GM12878 (cell line): ENCODE data around the gene CAPS. TPM values are rescaled to one million over a fixed set of nuclear protein-coding genes. Genes with fewer than 3 reads are reported as not detected.

Experiments
- ATAC-seq: fragments of 200-7000 bp; cut with Tn5 transposase; 3 replicates; pipeline ENCODE4 v1.9.1; 2020; ENCODE audit warnings: mild to moderate bottlenecking, moderate library complexity
- BruUV-seq: library from RNA; stranded (reverse); fragments of 400-500 nt; replicated peaks from 2 replicates; lab custom pipeline; 2021; lab: Mats Ljungman, UMichigan
- CTCF ChIA-PET: fragments of 300-600 bp; sonication (Branson Sonifier 250); formaldehyde crosslinking; extraction: SDS; loops from one replicate; lab custom pipeline; 2021; ENCODE audit warnings: inconsistent platforms; lab: Yijun Ruan, JAX
- POLR2A ChIA-PET: fragments of 350-600 bp; formaldehyde crosslinking; extraction: SDS; loops from one replicate; lab custom pipeline; 2021; ENCODE audit warnings: inconsistent platforms; lab: Charles Lee
- RAD21 ChIA-PET: fragments of 300-600 bp; sonication (Branson Sonifier 250); formaldehyde crosslinking; loops from one replicate; lab custom pipeline; 2023; ENCODE audit warnings: antibody characterized with exemption; ENCODE audit not compliant: unreplicated experiment; lab: Charles Lee
- SMC1A ChIA-PET: fragments of 300-600 bp; sonication (Branson Sonifier 250); formaldehyde crosslinking; loops from one replicate; lab custom pipeline; 2023; ENCODE audit not compliant: unreplicated experiment, uncharacterized antibody; lab: Charles Lee
- DNase-seq: peaks from one replicate; pipeline ENCODE4 v3.0.0-alpha.2; 2011; ENCODE audit warnings: low read depth, low spot score
- FAIRE-seq: peaks from 3 replicates; lab custom pipeline; 2011; peaks lifted over from hg19 to GRCh38; lab: Jason Lieb, UNC
- H2AFZ ChIP-seq: 2 replicates; pipeline ENCODE4 v1.6.0; 2011; ENCODE audit warnings: low read depth, low read length, control low read depth; ENCODE audit not compliant: control insufficient read depth
- H3K27ac ChIP-seq: 2 replicates; pipeline ENCODE4 v1.5.1; 2011; ENCODE audit warnings: control low read depth; ENCODE audit not compliant: control insufficient read depth, insufficient read depth
- H3K27me3 ChIP-seq, 2 experiments: replicated peaks in 1 of 2; 2 replicates each; pipeline versions ENCODE4 v1.6.0 to v1.6.1; 2011; ENCODE audit warnings: low read length in 1 of 2; ENCODE audit not compliant: control insufficient read depth in 2 of 2, insufficient read depth in 2 of 2
- H3K36me3 ChIP-seq, 2 experiments: 2 replicates each; pipeline ENCODE4 v1.5.1; 2011; ENCODE audit warnings: low read length in 1 of 2; ENCODE audit not compliant: control insufficient read depth in 2 of 2, insufficient read depth in 2 of 2
- H3K4me1 ChIP-seq: 2 replicates; pipeline ENCODE4 v1.6.1; 2011; ENCODE audit warnings: mild to moderate bottlenecking, low read length, moderate library complexity, mixed read lengths; ENCODE audit not compliant: control insufficient read depth, insufficient read depth
- H3K4me2 ChIP-seq: 2 replicates; pipeline ENCODE4 v1.6.0; 2011; ENCODE audit warnings: control low read depth; ENCODE audit not compliant: control insufficient read depth, insufficient read depth
- H3K4me3 ChIP-seq: fragments of 200-600 bp; sonication (generic); 2 replicates; pipeline ENCODE4 v1.5.1; 2016
- H3K79me2 ChIP-seq: 2 replicates; pipeline ENCODE4 v1.6.0; 2011; ENCODE audit warnings: low read length; ENCODE audit not compliant: control insufficient read depth, insufficient read depth
- H3K9ac ChIP-seq: 2 replicates; pipeline ENCODE4 v1.8.0; 2011; ENCODE audit warnings: low read length, control low read depth, mixed read lengths; ENCODE audit not compliant: control insufficient read depth, insufficient read depth
- H3K9me3 ChIP-seq: replicated peaks from 3 replicates; pipeline ENCODE4 v1.5.1; 2011; ENCODE audit warnings: mild to moderate bottlenecking, low read length; ENCODE audit not compliant: control insufficient read depth, insufficient read depth
- H4K20me1 ChIP-seq: 2 replicates; pipeline ENCODE4 v1.6.0; 2011; ENCODE audit not compliant: control insufficient read depth, insufficient read depth
- BRCA1 ChIP-seq: IDR thresholded peaks from 2 replicates; pipeline ENCODE4 v1.6.1; 2011; ENCODE audit warnings: low read depth, low read length, improper control_type of control experiment
- CEBPB ChIP-seq, 2 experiments: fragments of 150-350 bp in 1 of 2; IDR thresholded peaks; 2 replicates each; pipeline ENCODE4 v1.6.1; 2012 to 2014; ENCODE audit warnings: low read depth in 2 of 2, low read length in 2 of 2, borderline replicate concordance in 1 of 2, inconsistent platforms in 1 of 2
- HDAC6 ChIP-seq: fragments of 200-600 bp; sonication (generic); IDR thresholded peaks from one replicate; pipeline ENCODE4 v1.8.0; 2017; ENCODE audit warnings: antibody characterized with exemption; ENCODE audit not compliant: unreplicated experiment
- HDGF ChIP-seq: fragments of 450-650 bp; IDR thresholded peaks from 2 replicates; pipeline ENCODE4 v1.6.1; 2016; ENCODE audit warnings: antibody characterized with exemption
- NR2C2 ChIP-seq: IDR thresholded peaks from 2 replicates; pipeline ENCODE4 v1.6.1; 2011; ENCODE audit warnings: borderline replicate concordance, low read depth; ENCODE audit not compliant: control insufficient read depth, insufficient read length
- POLR2AphosphoS2 ChIP-seq: IDR thresholded peaks from 2 replicates; pipeline ENCODE4 v1.6.1; 2011; ENCODE audit warnings: low read depth, mild to moderate bottlenecking, low read length, improper control_type of control experiment, moderate library complexity
- TAF1 ChIP-seq: IDR thresholded peaks from 2 replicates; pipeline ENCODE4 v1.6.1; 2011; ENCODE audit warnings: mild to moderate bottlenecking, low read depth, low read length, borderline replicate concordance
- ZBTB40 ChIP-seq: fragments of 450-650 bp; IDR thresholded peaks from 2 replicates; pipeline ENCODE4 v1.6.1; 2016; ENCODE audit warnings: mild to moderate bottlenecking, moderate library complexity, borderline replicate concordance
- WGBS: methylation state at CpG from one replicate; pipeline ENCODE4 v1.1.6; 2016; ENCODE audit warnings: low lambda C conversion rate; ENCODE audit not compliant: insufficient replicate concordance, insufficient coverage; ENCODE audit errors: missing lambda C conversion rate; 5-methylcytosine and 5-hydroxymethylcytosine counted together
- in situ Hi-C: fragments of 300-500 bp; cut with MboI; formaldehyde crosslinking; loops from 9 replicates; pipeline ENCODE4 v1.14.3; 2018; ENCODE audit warnings: mixed read lengths
- intact Hi-C: fragments of 100-400 bp; cut with micrococcal nuclease; formaldehyde crosslinking; loops from one replicate; pipeline ENCODE4 v1.14.2; 2022; ENCODE audit not compliant: unreplicated experiment
- polyA plus RNA-seq, 11 experiments: library from polyadenylated mRNA; depleted of rRNA in 4 of 11; unstranded in 6 of 11; stranded (reverse) in 5 of 11; fragments of >200 nt; fragmentation: Nextera tagmentation in 4 of 11; fragmentation: Illumina TruSeq in 1 of 11; extraction: Ambion mirVana in 4 of 11; extraction: Trizol in 1 of 11; gene quantifications; 1 replicate in 1 of 11; 2 replicates in 10 of 11; pipeline versions ENCODE4 v1.2.1 to v1.2.3, GENCODE V29; 2011 to 2016; ENCODE audit warnings: inconsistent platforms in 2 of 11, missing spikeins in 2 of 11, low read depth in 1 of 11
- total RNA-seq, 4 experiments: library from RNA; depleted of rRNA in 3 of 4; stranded (reverse); fragments of >200 nt in 3 of 4; fragmentation: Illumina TruSeq in 1 of 4; extraction: Trizol in 1 of 4; gene quantifications; 2 replicates each; pipeline versions ENCODE4 v1.2.1 to v1.2.3, GENCODE V29; 2013 to 2021
- TF ChIP-seq, protein P1 (sequence below): IDR thresholded peaks from 2 replicates; pipeline ENCODE4 v1.6.1; 2011; ENCODE audit warnings: low read depth, low read length, improper control_type of control experiment, borderline replicate concordance

The CAPS gene
- total and polyA plus RNA-seq, 10 of the 15 experiments (the other 5 are each of a cell fraction or from before 2014, with no cell fraction given): 0.09 to 6.9 (median 2.9) TPM

- ATAC-seq: no peak
- in situ Hi-C loops (no loop called here), intact Hi-C loops (no loop called here)
- RAD21 ChIA-PET: no interaction called here
- H3K4me2 ChIP-seq: no peak overlapping the region
- POLR2A ChIA-PET: interaction anchor here (0.6 kb wide), 1 partner anchor 252 kb away, joined by 5 read pairs; no protein-coding TSS in a partner anchor
- CTCF ChIA-PET: interaction anchor here (0.6 kb wide), 1 partner anchor 97 kb away, joined by 3 read pairs; no protein-coding TSS in a partner anchor
- H3K36me3 ChIP-seq: no peaks in the 10 kb centered on the region
- no peaks in the 10 kb centered on the region for H4K20me1 ChIP-seq
- no peak overlapping the region for H2AFZ ChIP-seq
- no TSS peak for BruUV-seq
- H3K27ac ChIP-seq: no peak overlapping the region
- no peak for DNase-seq
- no peak overlapping the region for H3K9ac ChIP-seq
- H3K4me3 ChIP-seq: no peak overlapping the region
- H3K9me3 ChIP-seq: no peaks in the 10 kb centered on the region
- SMC1A ChIA-PET: no interaction called here
- WGBS: 63% methylated on average over 12 of the region's 12 CpGs
- no peaks in the 10 kb centered on the region for H3K4me1 ChIP-seq
- TF ChIP-seq POLR2AphosphoS2: no peak
- TF ChIP-seq HDGF: no peak
- no peak for TF ChIP-seq CEBPB (IDR thresholded peaks at IDR 0.05; ENCODE audit: borderline replicate concordance in 1 of 2, low read depth in 2 of 2, low read length in 2 of 2)
- no peak for TF ChIP-seq TAF1
- TF ChIP-seq NR2C2: no peak
- no peaks in the 10 kb centered on the region for H3K27me3 ChIP-seq
- FAIRE-seq: no peak
- no peaks in the 10 kb centered on the region for H3K79me2 ChIP-seq
These were observed 43.1 kb upstream of the CAPS start for GRCh38 chr19:5870986-5871394.

DNA sequence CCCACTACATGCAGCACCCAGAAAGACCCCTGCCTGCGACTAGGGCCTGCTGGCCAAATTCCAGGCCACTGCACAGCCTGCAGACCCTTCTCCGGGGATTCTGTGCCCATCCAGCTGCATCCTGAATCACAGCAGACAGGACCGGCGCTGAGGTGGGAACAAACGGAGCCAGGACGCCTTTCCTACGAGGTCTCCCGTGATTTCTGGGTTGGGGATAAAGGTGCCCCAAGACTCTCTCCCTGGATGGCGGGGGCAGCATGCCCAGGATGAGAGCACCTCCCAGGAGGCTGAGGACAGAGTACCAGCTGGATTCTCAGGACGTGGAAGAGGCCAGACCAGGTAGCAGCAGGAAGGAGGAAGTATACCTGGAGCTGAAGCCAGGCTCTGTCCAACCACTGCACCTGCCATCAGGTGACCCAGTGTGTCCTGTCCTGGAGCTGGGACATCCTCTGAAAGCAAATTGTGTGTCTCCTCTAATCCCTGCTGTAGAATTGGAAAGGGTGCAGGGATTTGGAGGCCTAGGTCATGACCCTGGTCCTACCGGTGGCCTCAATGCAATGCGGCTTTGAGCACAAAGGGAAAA lies 40.3 kb upstream of the CAPS start:
- H3K36me3 ChIP-seq: no peaks in the 10 kb centered on the region
- no peak overlapping the region for H3K9ac ChIP-seq
- no peak overlapping the region for H2AFZ ChIP-seq
- no peaks in the 10 kb centered on the region for H4K20me1 ChIP-seq
- H3K27ac ChIP-seq: no peak overlapping the region
- BruUV-seq: no TSS peak
- no peaks in the 10 kb centered on the region for H3K27me3 ChIP-seq
- H3K9me3 ChIP-seq: no peaks in the 10 kb centered on the region
- H3K4me2 ChIP-seq: no peak overlapping the region
- intact Hi-C loops (no loop called here), in situ Hi-C loops (no loop called here)
- ChIA-PET RAD21 (no interaction called here), CTCF (no interaction called here), POLR2A (no interaction called here), SMC1A (no interaction called here)
- 47% methylated on average over 12 of the region's 12 CpGs for WGBS
- no peaks in the 10 kb centered on the region for H3K79me2 ChIP-seq
- ATAC-seq: no peak
- no peak for FAIRE-seq
- DNase-seq: no peak
- H3K4me3 ChIP-seq: no peak overlapping the region
- H3K4me1 ChIP-seq: no peaks in the 10 kb centered on the region
- TF ChIP-seq HDAC6 (no peak), BRCA1 (no peak), ZBTB40 (no peak)
- TF ChIP-seq, protein P1, sequence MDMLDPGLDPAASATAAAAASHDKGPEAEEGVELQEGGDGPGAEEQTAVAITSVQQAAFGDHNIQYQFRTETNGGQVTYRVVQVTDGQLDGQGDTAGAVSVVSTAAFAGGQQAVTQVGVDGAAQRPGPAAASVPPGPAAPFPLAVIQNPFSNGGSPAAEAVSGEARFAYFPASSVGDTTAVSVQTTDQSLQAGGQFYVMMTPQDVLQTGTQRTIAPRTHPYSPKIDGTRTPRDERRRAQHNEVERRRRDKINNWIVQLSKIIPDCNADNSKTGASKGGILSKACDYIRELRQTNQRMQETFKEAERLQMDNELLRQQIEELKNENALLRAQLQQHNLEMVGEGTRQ: no peak
